ENCODE data around the gene S1PR3. TPM values are rescaled to one million over a fixed set of nuclear protein-coding genes. Genes with fewer than 3 reads are reported as not detected.

S1PR3 gene
- total and polyA plus RNA-seq, 2 donors (not counting 3 experiments of a cell fraction or from before 2014, with no cell fraction given) = 12.5 to 25.8 TPM

DNA sequence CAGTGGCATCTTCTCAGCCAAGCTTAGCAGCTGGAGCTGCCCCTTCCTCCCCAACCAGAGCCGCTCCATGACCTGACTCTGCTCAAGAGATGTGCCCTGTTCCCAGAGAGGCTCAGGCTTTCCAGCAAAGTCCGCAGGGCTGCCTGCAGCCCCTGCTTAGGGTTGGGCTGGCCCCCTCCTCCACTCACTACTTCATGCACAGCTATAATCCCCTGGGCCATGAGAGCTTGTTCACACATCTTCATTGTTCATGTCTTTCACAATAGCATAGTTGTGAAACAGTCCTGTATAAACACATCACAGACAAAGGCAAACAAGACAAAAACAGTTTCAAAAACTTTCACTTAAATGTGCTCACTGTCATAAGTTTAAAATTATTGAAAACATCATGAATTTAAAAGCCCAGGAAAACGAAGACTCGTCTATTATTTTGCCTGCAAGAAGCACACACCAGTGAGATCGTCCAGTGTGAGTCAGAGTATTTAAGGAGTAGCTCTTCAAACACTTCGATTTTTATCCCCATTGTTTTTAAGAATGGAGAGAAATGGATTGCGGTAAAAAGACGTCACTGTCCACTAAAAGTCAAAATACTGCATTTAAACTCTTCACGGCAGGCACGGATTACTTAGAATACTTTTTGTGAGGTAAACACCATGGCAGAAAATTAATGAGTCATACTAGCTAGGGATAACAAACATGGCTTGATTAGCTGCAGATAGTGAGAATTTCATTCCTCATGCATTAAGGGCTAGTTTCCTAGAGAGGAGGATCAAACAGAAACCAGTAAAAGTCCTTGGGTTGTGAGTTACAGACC is 40.7 kb upstream of the S1PR3 start:
- dilution Hi-C loops (cut with MboI; ENCODE audit: extremely low pct_ligation_motif_present, low sequenced_read_pairs) (no loop called here), intact Hi-C loops (cut with micrococcal nuclease) (no loop called here)
- Histone ChIP-seq H3K4me1 (ENCODE audit: control insufficient read depth, extremely low read depth, insufficient read depth, low read length) (no peaks in the 10 kb centered on the region), H3K4me3 (replicated peaks in 1 of 3; ENCODE audit: insufficient read depth in 1 of 3, low read depth in 1 of 3, low read length in 3 of 3) (no peak overlapping the region), H3K79me2 (ENCODE audit: control insufficient read depth, insufficient read depth, low read length) (no peaks in the 10 kb centered on the region), H3K9me1 (replicated peaks; ENCODE audit: control insufficient read depth, extremely low read depth, insufficient read depth, low read length) (no peaks in the 10 kb centered on the region), H3K27ac (ENCODE audit: insufficient read depth, low read depth, low read length) (no peak overlapping the region), H3K4me2 (ENCODE audit: insufficient read depth, low read length) (no peak overlapping the region), H3K27me3 (ENCODE audit: control insufficient read depth in 2 of 2, insufficient read depth in 2 of 2, low read length in 2 of 2) (peaks cover 0 to under 1% of the 10 kb centered on the region in 2 experiments), H3K9me3 (replicated peaks; ENCODE audit: control insufficient read depth, insufficient read depth, low read length) (no peaks in the 10 kb centered on the region), H4K20me1 (replicated peaks; ENCODE audit: control insufficient read depth, extremely low read depth, insufficient read depth, low read length) (no peaks in the 10 kb centered on the region), H3K9ac (replicated peaks; ENCODE audit: extremely low read depth, insufficient read depth, low read length) (no peak overlapping the region), H3K36me3 (ENCODE audit: control insufficient read depth in 2 of 2, extremely low read depth in 1 of 2, insufficient read depth in 2 of 2, low read length in 2 of 2) (no peaks in the 10 kb centered on the region), H2AFZ (ENCODE audit: low read depth, low read length) (no peak overlapping the region)
- ChIA-PET POLR2A (no interaction called here), CTCF (interaction anchor here (0.9 kb wide), 1 partner anchor 11 kb away, joined by 3 read pairs; no protein-coding TSS in a partner anchor)
- FAIRE-seq = peak; percentile 35
- no TSS peak for BruUV-seq (replicated peaks)
- TF ChIP-seq EZH2 (IDR thresholded peaks at IDR 0.05; ENCODE audit: borderline replicate concordance, low read depth, low read length, severe bottlenecking) = no peak
- TF ChIP-seq GATA2 (IDR thresholded peaks at IDR 0.05; ENCODE audit: insufficient read depth, insufficient read length, low read depth, low read length) = no peak
- TF ChIP-seq POLR2A (IDR thresholded peaks at IDR 0.05; ENCODE audit: low read depth, low read length) = no peak
- TF ChIP-seq, protein P1, sequence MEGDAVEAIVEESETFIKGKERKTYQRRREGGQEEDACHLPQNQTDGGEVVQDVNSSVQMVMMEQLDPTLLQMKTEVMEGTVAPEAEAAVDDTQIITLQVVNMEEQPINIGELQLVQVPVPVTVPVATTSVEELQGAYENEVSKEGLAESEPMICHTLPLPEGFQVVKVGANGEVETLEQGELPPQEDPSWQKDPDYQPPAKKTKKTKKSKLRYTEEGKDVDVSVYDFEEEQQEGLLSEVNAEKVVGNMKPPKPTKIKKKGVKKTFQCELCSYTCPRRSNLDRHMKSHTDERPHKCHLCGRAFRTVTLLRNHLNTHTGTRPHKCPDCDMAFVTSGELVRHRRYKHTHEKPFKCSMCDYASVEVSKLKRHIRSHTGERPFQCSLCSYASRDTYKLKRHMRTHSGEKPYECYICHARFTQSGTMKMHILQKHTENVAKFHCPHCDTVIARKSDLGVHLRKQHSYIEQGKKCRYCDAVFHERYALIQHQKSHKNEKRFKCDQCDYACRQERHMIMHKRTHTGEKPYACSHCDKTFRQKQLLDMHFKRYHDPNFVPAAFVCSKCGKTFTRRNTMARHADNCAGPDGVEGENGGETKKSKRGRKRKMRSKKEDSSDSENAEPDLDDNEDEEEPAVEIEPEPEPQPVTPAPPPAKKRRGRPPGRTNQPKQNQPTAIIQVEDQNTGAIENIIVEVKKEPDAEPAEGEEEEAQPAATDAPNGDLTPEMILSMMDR (IDR thresholded peaks at IDR 0.05; ENCODE audit: extremely low read depth in 1 of 2, insufficient read depth in 1 of 2, low read depth in 1 of 2, low read length in 2 of 2) = no peak
- no peak for TF ChIP-seq MYC (IDR thresholded peaks at IDR 0.05; ENCODE audit: low read depth, low read length)
- no peak for TF ChIP-seq POLR2AphosphoS5 (IDR thresholded peaks at IDR 0.05; ENCODE audit: insufficient read depth, low read depth, low read length)
- TF ChIP-seq FOS (IDR thresholded peaks at IDR 0.05; ENCODE audit: borderline replicate concordance, insufficient read depth, low read length) = no peak
- peak; percentile 45 for DNase-seq (ENCODE audit: low read depth, low spot score)

Measured in endothelial cell of umbilical vein (primary cell).